ENCODE data around the gene PRPH. TPM values are rescaled to one million over a fixed set of nuclear protein-coding genes. Genes with fewer than 3 reads are reported as not detected.
A peak's percentile ranks its signal among the peaks of the same experiment; 100 is the strongest.

Gene PRPH
- polyA plus RNA-seq, 2 of the 4 experiments (the other 2 are of a cell fraction) = 0.50 to 1.7 TPM

DNA sequence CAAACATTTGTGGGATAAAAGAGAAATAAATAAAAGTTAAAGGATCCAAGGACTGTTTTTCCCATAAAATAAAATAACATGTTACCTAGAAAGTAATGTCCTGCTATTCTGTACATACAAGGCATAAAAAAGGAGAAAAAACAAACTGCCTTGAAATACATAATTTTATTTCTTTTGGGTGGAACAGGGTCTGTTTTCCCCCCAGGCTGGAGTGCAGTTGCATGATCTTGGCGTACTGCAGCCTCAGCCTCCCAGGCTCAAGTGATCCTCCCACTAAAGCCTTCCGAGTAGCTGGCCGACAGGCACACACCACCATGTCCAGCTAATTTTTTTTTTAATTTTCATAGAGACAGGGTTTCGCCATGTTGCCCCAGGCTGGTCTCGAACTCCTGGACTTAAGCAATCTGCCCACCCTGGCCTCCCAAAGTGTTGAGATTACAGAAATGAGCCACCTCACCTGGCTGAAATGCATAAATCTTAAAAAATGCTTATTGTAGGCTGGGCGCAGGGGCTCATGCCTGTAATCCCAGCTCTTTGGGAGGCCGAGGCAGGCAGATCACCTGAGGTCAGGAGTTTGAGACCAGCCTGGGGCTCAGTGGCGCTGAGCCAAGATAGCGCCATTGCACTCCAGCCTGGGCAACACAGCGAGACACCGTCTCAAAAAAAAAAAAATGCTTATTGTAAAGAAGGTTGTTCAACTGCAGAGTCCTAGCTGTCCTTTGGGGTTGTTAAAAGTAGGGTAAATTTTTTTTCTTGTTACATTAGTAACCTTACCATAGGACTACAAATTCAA lies 34.2 kb upstream of the PRPH start:
- no peak for FAIRE-seq
- TF ChIP-seq HEYL (CRISPR knock-in tag; IDR thresholded peaks at IDR 0.05) (no peak), POLR2A (IDR thresholded peaks at IDR 0.05; ENCODE audit: low read length) (no peak), JUN (IDR thresholded peaks at IDR 0.05) (no peak)
- ChIA-PET CTCF (interaction anchor here (0.9 to 15.0 kb wide), 4 partner anchors 9 to 30 kb away, joined by 3 to 164 read pairs (median 5); partner anchors contain the start of gene PRPH), POLR2A (no interaction called here)
- 96% methylated on average over 11 of the region's 11 CpGs for WGBS (ENCODE audit: missing lambda C conversion rate)
- no peaks in the 10 kb centered on the region for H3K9me3 ChIP-seq
- H3K4me1 ChIP-seq = 0 out of 3 replicates have a peak, but pooled peaks cover 4% of the 10 kb centered on the region
- no peak overlapping the region for H3K4me3 ChIP-seq
- no peak overlapping the region for H3K4me2 ChIP-seq
- DNase-seq (ENCODE audit: low read depth in 1 of 2, low spot score in 1 of 2) = no peak
- no peak for ATAC-seq
- no peak overlapping the region; a peak in 1 of 6 replicates for H3K27ac ChIP-seq

DNA sequence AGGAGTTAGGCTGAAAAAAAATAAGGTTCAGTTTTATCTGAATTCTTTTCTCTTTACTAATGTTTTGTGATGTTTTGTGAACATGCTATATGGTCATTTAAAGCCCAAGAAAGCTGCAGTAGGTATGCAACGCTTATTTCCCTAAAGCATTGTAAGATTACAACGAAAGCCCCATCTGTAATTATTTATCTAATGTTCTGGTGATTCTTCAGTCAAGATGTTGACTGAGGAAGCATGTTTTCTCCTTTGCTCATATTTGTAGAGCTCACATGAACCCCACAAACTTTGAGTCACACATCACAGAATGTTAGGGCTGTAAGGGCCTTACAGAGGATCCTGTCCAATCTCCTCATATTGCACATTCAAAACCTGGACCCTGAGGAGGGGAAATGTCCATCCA lies 33.2 kb upstream of the PRPH start:
- TF ChIP-seq HOXB13 (CRISPR knock-in tag; IDR thresholded peaks at IDR 0.05; ENCODE audit: low read depth) (no peak), KDM1A (IDR thresholded peaks at IDR 0.05; ENCODE audit: low read depth) (no peak)
- H3K4me3 ChIP-seq = no peak overlapping the region
- 0 out of 3 replicates have a peak, but pooled peaks cover 4% of the 10 kb centered on the region for H3K4me1 ChIP-seq
- no peak overlapping the region for H3K4me2 ChIP-seq
- no peaks in the 10 kb centered on the region for H3K9me3 ChIP-seq
- DNase-seq (ENCODE audit: low read depth in 1 of 2, low spot score in 1 of 2) (no peak), FAIRE-seq (no peak), ATAC-seq (no peak)
- WGBS (ENCODE audit: missing lambda C conversion rate) = 88% methylated on average over 2 of the region's 2 CpGs
- POLR2A ChIA-PET = no interaction called here
- H3K27ac ChIP-seq = no peak overlapping the region
- CTCF ChIA-PET = interaction anchor here (0.6 to 15.0 kb wide), 3 partner anchors 18 to 38 kb away, joined by 4 to 164 read pairs (median 6); partner anchors contain the start of gene PRPH

- Histone ChIP-seq H3K27ac (peak overlapping the region in 1 of 2 experiments; percentile 100; a peak in 3 of 6 replicates), H3K4me1 (peaks cover 21% of the 10 kb centered on the region), H3K9me3 (no peaks in the 10 kb centered on the region), H3K4me2 (peak overlapping the region; percentile 79), H3K4me3 (peak overlapping the region; percentile 71; the same call in 1 of the 3 replicates)
- no peak for DNase-seq (ENCODE audit: low read depth in 1 of 2, low spot score in 1 of 2)
- ChIA-PET CTCF (interaction anchor here (0.6 to 15.0 kb wide), 13 partner anchors 9 to 264 kb away, joined by 3 to 164 read pairs (median 7); partner anchors contain the start of genes PRPH and TUBA1B), POLR2A (interaction anchor here (0.7 to 4.7 kb wide), 2 partner anchors 132 to 1618 kb away, joined by 3 to 38 read pairs; partner anchors contain the start of gene TUBA1B)
- no peak for ATAC-seq
- TF ChIP-seq, protein P1, sequence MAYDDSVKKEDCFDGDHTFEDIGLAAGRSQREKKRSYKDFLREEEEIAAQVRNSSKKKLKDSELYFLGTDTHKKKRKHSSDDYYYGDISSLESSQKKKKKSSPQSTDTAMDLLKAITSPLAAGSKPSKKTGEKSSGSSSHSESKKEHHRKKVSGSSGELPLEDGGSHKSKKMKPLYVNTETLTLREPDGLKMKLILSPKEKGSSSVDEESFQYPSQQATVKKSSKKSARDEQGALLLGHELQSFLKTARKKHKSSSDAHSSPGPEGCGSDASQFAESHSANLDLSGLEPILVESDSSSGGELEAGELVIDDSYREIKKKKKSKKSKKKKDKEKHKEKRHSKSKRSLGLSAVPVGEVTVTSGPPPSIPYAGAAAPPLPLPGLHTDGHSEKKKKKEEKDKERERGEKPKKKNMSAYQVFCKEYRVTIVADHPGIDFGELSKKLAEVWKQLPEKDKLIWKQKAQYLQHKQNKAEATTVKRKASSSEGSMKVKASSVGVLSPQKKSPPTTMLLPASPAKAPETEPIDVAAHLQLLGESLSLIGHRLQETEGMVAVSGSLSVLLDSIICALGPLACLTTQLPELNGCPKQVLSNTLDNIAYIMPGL (CRISPR knock-in tag; IDR thresholded peaks at IDR 0.05; ENCODE audit: borderline replicate concordance) = no peak
- 0 out of 2 replicates have a peak, but pooled peaks have one; percentile 53 for TF ChIP-seq EHMT2 (IDR thresholded peaks at IDR 0.05; ENCODE audit: low read depth)
- no peak for FAIRE-seq
- WGBS (ENCODE audit: missing lambda C conversion rate) = 95% methylated on average over 5 of the region's 5 CpGs
These were observed 31.6 kb upstream of the PRPH start for GRCh38 chr12:49263400-49263763.

DNA sequence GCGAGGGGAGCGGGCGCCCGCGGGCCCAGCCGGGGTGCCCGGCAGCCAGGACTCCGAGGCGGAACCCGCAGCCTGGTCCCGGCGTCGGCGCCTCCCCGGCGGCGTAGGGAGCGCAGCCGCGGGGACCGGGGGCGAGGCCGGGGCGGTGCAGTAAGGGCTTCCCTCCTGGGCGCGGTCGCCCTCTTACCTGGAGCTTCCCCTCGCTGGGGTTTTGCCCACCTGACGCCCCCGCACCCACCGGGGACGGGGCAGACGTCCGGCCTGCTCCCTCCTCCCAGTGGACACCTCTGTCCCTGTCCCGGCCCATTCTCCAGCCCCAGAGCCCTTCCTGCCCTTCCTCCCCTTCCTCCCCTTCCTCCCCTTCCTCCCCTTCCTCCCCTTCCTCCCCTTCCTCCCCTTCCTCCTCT lies 30.5 kb upstream of the PRPH start:
- Histone ChIP-seq H3K4me3 (peak overlapping the region; percentile 71), H3K9me3 (no peaks in the 10 kb centered on the region), H3K4me1 (peaks cover 32% of the 10 kb centered on the region), H3K27ac (peak overlapping the region; percentile 94 to 100), H3K4me2 (peak overlapping the region; percentile 79)
- FAIRE-seq (no peak), ATAC-seq (peak; percentile 62 to 66), DNase-seq (ENCODE audit: low read depth in 1 of 2, low spot score in 1 of 2) (peak in 1 of 2 experiments; percentile 58)
- TF ChIP-seq POLR2A (IDR thresholded peaks at IDR 0.05; ENCODE audit: low read length) = peak; percentile 73
- TF ChIP-seq ZFP36 (IDR thresholded peaks at IDR 0.05; ENCODE audit: borderline replicate concordance, partially characterized antibody) = peak; percentile 27
- TF ChIP-seq PBX3 (IDR thresholded peaks at IDR 0.05) = peak; percentile 60; the same call in 1 of the 2 replicates
- no peak for TF ChIP-seq MAZ (IDR thresholded peaks at IDR 0.05; ENCODE audit: borderline replicate concordance, low read depth, low read length)
- TF ChIP-seq RAD21 (conservative IDR thresholded peaks at IDR 0.05 in 1 of 2, IDR thresholded peaks at IDR 0.05 in 1 of 2) = no peak
- TF ChIP-seq E2F6 (IDR thresholded peaks at IDR 0.05; ENCODE audit: borderline replicate concordance, low read depth) = 0 out of 2 replicates have a peak, but pooled peaks have one; percentile 25
- WGBS (ENCODE audit: missing lambda C conversion rate) = 2% methylated on average over 17 of the region's 35 CpGs
- CTCF ChIA-PET = interaction anchor here (0.6 to 15.0 kb wide), 11 partner anchors 9 to 288 kb away, joined by 3 to 164 read pairs (median 7); partner anchors contain the start of genes PRPH and TUBA1B
- POLR2A ChIA-PET = interaction anchor here (1.3 to 4.7 kb wide), 7 partner anchors 10 to 172 kb away, joined by 3 to 38 read pairs (median 7); partner anchors contain the start of genes TROAP, TUBA1A and TUBA1B

Data from A549 (cell line).